Activated T-helper 1 cell treated with anti-CD3 and anti-CD28 coated beads, Interleukin-12 subunit alpha, Interleukin-12 subunit beta, Interleukin-2, Interleukin-4 antibody, amounts not matched to agents 30 ng/mL and 10 ng/mL and 1 ng/mL, durations not matched to agents 14 hours and 24 hours and 36 hours (primary cell): ENCODE results near the gene RHEB. TPM values are rescaled to one million over a fixed set of nuclear protein-coding genes. Genes with fewer than 3 reads are reported as not detected.

ENCODE experiments used
- DNase-seq: peaks from one replicate; pipeline ENCODE4 v3.0.0; 2021; ENCODE audit warnings: low spot score
- H3K27ac Mint-ChIP-seq: one replicate; pipeline ENCODE4 v1.8.0; 2021; ENCODE audit warnings: mild to moderate bottlenecking, mixed read lengths
- H3K27me3 Mint-ChIP-seq: one replicate; pipeline ENCODE4 v1.8.0; 2022; ENCODE audit warnings: mild to moderate bottlenecking, moderate library complexity, mixed read lengths; ENCODE audit not compliant: insufficient read depth
- H3K36me3 Mint-ChIP-seq: one replicate; pipeline ENCODE4 v1.8.0; 2021; ENCODE audit warnings: low read depth, mixed read lengths
- H3K4me1 Mint-ChIP-seq: one replicate; pipeline ENCODE4 v1.8.0; 2021; ENCODE audit warnings: low read depth, mixed read lengths
- H3K4me3 Mint-ChIP-seq: one replicate; pipeline ENCODE4 v1.8.0; 2021; ENCODE audit warnings: mild to moderate bottlenecking, moderate library complexity, mixed read lengths
- H3K9me3 Mint-ChIP-seq: one replicate; pipeline ENCODE4 v1.8.0; 2021; ENCODE audit warnings: mixed read lengths
- intact Hi-C: fragments of 100-400 bp; cut with micrococcal nuclease; formaldehyde crosslinking; loops from one replicate; pipeline ENCODE4 v1.15.1; 2024
- total RNA-seq: library from RNA; stranded (reverse); gene quantifications from 2 replicates; pipeline ENCODE4 v1.2.3, GENCODE V29; 2022

The RHEB gene
- total RNA-seq, 1 donor from 2014 or later, result 65.5 TPM

DNA sequence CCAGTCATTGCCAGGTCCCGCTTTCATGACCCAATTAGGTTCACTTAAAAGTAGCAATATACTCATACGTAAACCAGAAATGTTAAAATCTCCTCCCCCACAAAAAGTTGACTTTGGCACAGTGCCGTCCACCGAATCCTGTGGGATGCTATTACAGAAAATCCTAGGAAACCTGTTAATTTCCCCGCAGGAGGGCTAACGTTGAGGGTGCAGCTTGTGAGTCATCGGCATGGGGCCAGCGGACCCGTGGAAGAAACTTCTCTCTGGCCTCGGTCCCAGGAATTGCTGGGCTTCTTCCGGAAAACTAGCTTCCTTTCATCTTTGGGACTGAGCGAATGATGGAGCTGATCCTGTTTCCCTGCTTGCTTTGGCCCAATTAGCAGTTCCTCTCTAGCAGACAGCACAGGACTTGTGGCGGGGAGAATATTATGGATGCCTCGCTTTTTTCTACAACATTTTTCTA lies 93.2 kb downstream of the RHEB start:
- no peaks in the 10 kb centered on the region for H3K36me3 Mint-ChIP-seq
- H3K4me1 Mint-ChIP-seq, result peaks cover 15% of the 10 kb centered on the region
- H3K4me3 Mint-ChIP-seq, result no peak overlapping the region
- H3K27ac Mint-ChIP-seq, result no peak overlapping the region
- no peak for DNase-seq
- intact Hi-C loops, result no loop called here
- H3K27me3 Mint-ChIP-seq, result peaks cover 16% of the 10 kb centered on the region
- H3K9me3 Mint-ChIP-seq, result no peaks in the 10 kb centered on the region

DNA sequence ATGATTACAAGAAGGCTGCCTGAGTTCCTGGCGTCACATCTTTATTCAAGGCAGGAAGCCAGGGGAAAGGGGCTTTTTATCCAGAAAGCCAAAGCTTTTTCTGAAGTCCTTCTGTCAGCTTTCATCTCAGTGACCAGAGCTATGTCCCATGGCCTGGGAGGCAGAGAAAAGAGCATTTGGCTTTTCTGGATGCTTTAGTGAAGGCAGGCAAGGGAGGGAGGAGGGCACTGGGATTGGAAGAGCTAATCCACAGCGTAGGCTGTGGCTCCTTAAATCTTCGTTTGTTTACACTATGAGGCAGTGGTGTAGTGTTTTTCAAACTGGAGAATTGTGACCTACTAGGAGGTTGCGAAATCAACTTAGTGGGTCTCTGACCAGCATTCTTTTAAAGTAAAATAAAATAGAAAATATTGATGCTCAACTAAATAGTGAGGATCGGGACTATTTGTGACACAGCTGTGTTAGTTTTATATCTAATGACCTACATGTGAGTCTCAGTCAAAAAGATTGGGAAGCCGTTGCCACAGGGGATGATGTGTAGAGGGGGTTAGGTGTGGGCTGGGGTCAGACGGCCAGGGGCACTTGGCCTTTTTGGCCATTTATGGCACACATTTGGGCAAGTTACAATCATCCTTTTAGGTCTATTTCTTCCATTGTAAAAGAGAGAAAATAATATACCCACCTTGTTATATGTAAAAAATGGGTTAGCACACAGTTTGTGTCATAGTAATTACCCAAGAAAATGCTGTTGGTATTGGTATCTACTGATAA lies 93.8 kb downstream of the RHEB start:
- H3K9me3 Mint-ChIP-seq, result no peaks in the 10 kb centered on the region
- no peaks in the 10 kb centered on the region for H3K36me3 Mint-ChIP-seq
- peaks cover 17% of the 10 kb centered on the region for H3K27me3 Mint-ChIP-seq
- no peak overlapping the region for H3K27ac Mint-ChIP-seq
- H3K4me1 Mint-ChIP-seq, result peaks cover 15% of the 10 kb centered on the region
- H3K4me3 Mint-ChIP-seq, result no peak overlapping the region
- DNase-seq, result no peak
- intact Hi-C loops, result no loop called here

DNA sequence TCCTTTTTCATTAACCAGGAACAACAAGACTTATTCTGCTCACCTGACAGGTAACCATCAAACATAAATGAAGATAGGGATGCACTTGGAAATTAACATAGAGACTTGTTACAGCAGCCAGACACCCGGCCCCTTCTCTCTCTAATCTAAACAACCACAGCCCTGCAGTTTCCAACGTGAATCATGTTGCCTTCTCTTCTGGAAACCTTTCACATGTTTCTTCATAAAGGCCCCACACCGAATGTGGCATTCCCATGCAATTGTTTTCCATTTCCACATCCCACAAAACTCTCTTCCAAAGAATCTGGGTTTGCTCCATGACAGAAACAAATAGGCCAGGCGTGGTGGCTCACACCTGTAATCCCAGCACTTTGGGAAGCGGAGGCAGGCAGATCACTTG lies 94.9 kb downstream of the RHEB start:
- peaks cover 3% of the 10 kb centered on the region for H3K9me3 Mint-ChIP-seq
- H3K4me3 Mint-ChIP-seq, result no peak overlapping the region
- H3K27ac Mint-ChIP-seq, result no peak overlapping the region
- peaks cover 17% of the 10 kb centered on the region for H3K27me3 Mint-ChIP-seq
- no peaks in the 10 kb centered on the region for H3K36me3 Mint-ChIP-seq
- intact Hi-C loops, result no loop called here
- DNase-seq, result no peak
- H3K4me1 Mint-ChIP-seq, result peaks cover 8% of the 10 kb centered on the region

DNA sequence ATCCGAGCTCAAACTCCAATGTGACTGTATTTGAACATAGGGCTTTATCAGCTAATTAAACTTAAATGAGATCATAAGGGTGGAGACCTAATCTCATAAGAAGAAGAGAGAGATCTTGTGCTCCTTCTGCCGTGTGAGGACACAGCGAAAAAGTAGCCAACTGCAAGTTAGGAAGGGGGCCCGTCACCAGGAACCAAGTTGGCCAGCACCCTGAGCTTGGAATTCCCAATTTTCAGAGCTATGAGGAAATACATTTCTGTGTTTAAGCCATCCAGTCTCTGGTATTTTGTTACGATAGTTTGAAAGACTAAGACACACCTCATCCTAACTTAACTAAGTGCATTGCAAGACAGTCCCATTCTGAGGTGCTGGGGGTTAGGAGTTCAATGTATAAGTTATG lies 95.8 kb downstream of the RHEB start:
- Mint-ChIP-seq H3K4me1 (no peaks in the 10 kb centered on the region), H3K27ac (no peak overlapping the region), H3K9me3 (peaks cover 3% of the 10 kb centered on the region), H3K4me3 (no peak overlapping the region), H3K36me3 (no peaks in the 10 kb centered on the region), H3K27me3 (peaks cover 17% of the 10 kb centered on the region)
- intact Hi-C loops, result no loop called here
- no peak for DNase-seq

DNA sequence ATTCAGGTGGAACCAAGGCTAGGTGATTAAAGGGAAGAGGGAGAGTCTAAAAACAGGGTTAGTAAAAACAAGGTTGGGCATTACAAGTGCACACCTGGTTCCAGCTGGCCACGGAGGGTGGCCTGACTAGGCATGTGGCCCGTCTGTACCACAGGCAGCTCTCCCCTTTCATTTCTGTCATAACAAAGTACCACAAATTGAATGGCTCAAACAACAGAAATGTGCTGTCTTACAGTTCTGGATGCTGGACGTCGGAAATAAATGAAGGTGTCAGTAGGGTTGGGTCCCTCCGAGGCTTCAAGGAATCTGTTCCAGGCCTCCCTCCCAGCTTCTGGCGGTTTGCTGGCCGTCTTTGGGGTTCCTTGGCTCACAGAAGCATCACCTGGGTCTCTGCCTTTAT lies 96.5 kb downstream of the RHEB start:
- no peaks in the 10 kb centered on the region for H3K36me3 Mint-ChIP-seq
- H3K9me3 Mint-ChIP-seq, result peaks cover 5% of the 10 kb centered on the region
- no peak overlapping the region for H3K27ac Mint-ChIP-seq
- DNase-seq, result no peak
- peaks cover 16% of the 10 kb centered on the region for H3K27me3 Mint-ChIP-seq
- H3K4me1 Mint-ChIP-seq, result no peaks in the 10 kb centered on the region
- intact Hi-C loops, result no loop called here
- H3K4me3 Mint-ChIP-seq, result no peak overlapping the region

DNA sequence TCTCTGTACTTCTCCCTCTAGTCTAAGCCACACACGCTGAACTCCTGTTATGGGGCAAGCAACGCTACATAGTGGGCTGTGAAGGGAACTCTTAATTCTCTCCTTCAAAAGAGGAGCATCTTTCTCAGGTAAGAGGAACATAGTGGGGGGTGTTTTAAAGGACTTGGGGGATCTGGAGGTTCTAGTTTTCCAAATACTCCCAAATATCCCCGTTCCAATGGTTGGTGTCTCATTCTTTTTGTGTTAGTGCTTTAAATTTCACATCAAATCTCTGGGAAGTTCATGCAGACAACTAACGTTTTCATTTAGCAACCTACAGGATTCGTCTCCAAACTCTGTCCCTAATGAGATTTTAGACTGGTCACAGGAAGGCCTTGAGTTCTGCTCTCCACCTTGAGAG lies 97.5 kb downstream of the RHEB start:
- Mint-ChIP-seq H3K27ac (no peak overlapping the region), H3K27me3 (peaks cover 17% of the 10 kb centered on the region), H3K36me3 (no peaks in the 10 kb centered on the region)

DNA sequence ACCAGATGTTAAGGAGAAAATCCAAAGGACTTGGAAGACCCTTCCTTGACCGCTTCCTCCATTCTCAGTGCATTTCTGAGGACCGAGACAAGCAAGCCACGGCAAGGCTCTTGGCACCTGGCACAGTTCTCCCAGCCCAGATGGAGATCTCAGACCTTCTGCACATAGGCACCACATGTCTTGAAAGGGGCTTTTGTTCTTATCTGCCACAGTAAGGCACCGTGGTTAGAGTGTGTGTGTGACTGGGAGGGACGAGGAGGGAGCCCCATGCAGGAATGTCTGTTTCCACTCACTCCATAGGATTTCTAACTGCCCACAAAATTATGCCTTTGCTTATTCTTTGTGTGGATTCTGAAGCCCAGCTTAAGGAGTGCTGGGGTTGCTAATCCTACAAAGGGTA lies 99.6 kb downstream of the RHEB start:
- Mint-ChIP-seq H3K4me1 (no peaks in the 10 kb centered on the region), H3K27ac (no peak overlapping the region), H3K36me3 (no peaks in the 10 kb centered on the region), H3K27me3 (peaks cover 30% of the 10 kb centered on the region), H3K4me3 (no peak overlapping the region), H3K9me3 (peaks cover 7% of the 10 kb centered on the region)
- intact Hi-C loops, result no loop called here
- DNase-seq, result no peak

More for the DNA sequence above, 97.5 kb downstream of the RHEB start:
- DNase-seq, result no peak
- H3K9me3 Mint-ChIP-seq, result peaks cover 7% of the 10 kb centered on the region
- intact Hi-C loops, result no loop called here
- no peak overlapping the region for H3K4me3 Mint-ChIP-seq
- H3K4me1 Mint-ChIP-seq, result no peaks in the 10 kb centered on the region

DNA sequence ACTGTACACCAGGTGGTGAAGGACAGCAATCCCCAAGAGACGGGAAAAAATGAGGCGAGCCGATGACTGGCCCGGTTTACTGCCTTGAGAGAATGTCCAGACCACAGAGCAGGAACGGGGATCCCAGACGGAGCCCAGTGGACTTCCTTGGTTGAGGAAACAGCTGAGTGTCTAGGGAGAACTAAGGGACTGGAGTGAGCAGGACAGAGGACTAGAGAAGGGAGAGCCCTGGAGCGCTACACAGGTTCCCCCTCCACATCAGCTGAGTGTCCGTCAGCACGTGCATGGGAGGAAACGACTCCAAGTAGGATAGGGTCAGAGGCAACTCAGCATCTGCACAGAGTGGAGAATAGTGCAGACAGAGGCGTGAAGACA lies 102.8 kb downstream of the RHEB start:
- no peak for DNase-seq

DNA sequence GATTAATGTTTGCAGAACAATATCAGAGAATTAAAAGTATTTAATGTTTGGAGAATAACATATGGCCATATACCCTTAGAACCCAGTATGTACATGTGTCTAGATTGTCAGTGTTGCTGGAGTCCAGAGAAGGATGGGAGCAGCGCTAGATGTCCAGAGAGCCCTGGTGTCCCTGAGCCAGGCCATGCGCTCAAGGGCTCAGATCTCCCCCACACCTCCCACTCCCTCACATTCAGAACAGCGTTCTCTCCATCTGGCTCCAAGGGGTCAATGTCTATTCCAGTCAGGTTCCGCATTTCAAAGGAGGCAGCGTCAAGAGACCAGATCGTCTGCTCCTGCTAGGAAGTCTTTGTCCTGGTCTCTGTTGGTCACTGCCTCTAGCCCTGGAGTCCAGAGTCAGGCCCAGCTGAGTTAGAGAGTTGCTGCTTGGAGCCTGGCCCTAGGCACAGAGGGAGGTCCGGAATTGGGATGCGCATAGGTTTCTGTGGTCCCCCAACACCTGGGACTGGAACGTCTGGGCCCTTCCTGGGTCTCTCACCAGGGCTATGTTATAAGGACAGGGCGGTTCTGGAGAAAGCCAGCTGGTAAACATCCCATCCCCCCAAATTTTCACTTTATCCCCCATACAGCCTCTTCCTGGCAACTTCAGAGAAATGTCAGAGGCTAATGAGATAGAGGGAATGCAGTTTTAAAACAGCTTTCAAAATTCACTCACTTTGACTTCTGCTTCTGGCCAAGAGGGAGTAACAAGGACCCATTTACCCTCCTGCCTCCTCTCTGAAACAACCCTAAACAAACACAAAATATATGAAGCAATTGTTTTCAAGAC lies 103.4 kb downstream of the RHEB start:
- Mint-ChIP-seq H3K27ac (no peak overlapping the region), H3K4me1 (peaks cover 18% of the 10 kb centered on the region), H3K36me3 (no peaks in the 10 kb centered on the region), H3K27me3 (peaks cover 38% of the 10 kb centered on the region), H3K4me3 (no peak overlapping the region), H3K9me3 (peaks cover 7% of the 10 kb centered on the region)
- no peak for DNase-seq
- intact Hi-C loops, result no loop called here

More for the DNA sequence above, 102.8 kb downstream of the RHEB start:
- H3K4me3 Mint-ChIP-seq, result no peak overlapping the region
- peaks cover 36% of the 10 kb centered on the region for H3K27me3 Mint-ChIP-seq
- H3K36me3 Mint-ChIP-seq, result no peaks in the 10 kb centered on the region
- H3K9me3 Mint-ChIP-seq, result peaks cover 7% of the 10 kb centered on the region
- intact Hi-C loops, result no loop called here
- no peak overlapping the region for H3K27ac Mint-ChIP-seq
- H3K4me1 Mint-ChIP-seq, result peaks cover 18% of the 10 kb centered on the region

Other genes with a start within 250 kb of the RHEB start
- gene NUB1, start 178.1 kb downstream of the RHEB start, total RNA-seq, result 40.3 and 41.2 TPM in 2 replicates
- not detected in 2 replicates for gene WDR86, start 109.9 kb downstream of the RHEB start, total RNA-seq
- 0.22 TPM in 1 of 2 replicates, not detected in the other for gene CRYGN, start 79.8 kb downstream of the RHEB start, total RNA-seq